Stomach (tissue), 4 donors: ENCODE results near the gene MRPL33.

Experiments used
- EP300 ChIP-seq: sonication (generic); formaldehyde crosslinking; IDR thresholded peaks from one replicate; pipeline ENCODE4 v1.6.1; 2017; ENCODE audit warnings: antibody characterized with exemption
- POLR2AphosphoS5 ChIP-seq, 3 donors: sonication (generic); formaldehyde crosslinking; IDR thresholded peaks; one replicate each; pipeline ENCODE4 v1.6.1; 2016; ENCODE audit warnings: antibody characterized with exemption in 3 of 3
- TF ChIP-seq, protein P1 (sequence below), 7 experiments: fragments of 450-650 bp in 4 of 7; fragments of 200-600 bp in 3 of 7; sonication (generic) in 3 of 7; IDR thresholded peaks; one replicate each; pipeline ENCODE4 v1.5.1; 2016 to 2019; ENCODE audit warnings: antibody characterized with exemption in 7 of 7, control low read depth in 2 of 7, mild to moderate bottlenecking in 1 of 7

DNA sequence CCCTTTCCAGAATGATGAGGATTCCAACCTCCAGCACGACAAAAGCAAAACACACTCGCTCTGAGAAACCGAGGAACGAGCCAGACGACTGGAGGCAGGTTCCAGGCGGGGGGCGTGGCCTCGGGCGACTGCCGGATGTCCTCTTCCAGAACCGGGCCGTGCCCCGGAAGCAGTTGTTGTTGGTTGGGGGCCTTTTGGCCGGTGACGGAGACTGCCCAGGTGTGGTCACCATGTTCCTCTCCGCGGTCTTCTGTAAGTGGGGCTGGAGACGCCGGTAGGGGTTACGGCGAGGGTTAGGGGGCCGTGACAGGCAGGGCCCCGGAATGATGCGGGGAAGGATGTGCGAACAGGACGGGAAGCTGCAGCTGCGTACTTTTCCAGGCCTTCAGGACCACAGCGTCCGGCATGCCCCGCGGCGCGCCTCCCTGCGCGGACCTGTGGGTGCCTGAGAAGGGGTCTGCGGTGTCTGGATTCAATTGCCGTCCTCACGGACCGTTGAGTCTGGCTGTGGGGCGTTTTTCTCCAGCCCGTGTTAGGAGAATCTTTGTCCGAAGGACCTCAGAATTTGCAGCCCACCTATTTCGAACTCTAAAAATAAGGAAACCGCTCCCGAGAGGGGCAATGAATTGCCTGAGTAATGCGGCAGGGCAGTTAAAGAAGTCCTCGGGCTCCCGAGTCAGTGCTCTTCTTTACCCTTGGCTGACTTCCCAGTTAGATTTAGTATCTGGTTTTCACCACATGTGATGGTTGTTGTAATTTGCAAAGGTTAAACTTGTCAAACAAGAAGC lies at the start of gene MRPL33:
- TF ChIP-seq, protein P1, sequence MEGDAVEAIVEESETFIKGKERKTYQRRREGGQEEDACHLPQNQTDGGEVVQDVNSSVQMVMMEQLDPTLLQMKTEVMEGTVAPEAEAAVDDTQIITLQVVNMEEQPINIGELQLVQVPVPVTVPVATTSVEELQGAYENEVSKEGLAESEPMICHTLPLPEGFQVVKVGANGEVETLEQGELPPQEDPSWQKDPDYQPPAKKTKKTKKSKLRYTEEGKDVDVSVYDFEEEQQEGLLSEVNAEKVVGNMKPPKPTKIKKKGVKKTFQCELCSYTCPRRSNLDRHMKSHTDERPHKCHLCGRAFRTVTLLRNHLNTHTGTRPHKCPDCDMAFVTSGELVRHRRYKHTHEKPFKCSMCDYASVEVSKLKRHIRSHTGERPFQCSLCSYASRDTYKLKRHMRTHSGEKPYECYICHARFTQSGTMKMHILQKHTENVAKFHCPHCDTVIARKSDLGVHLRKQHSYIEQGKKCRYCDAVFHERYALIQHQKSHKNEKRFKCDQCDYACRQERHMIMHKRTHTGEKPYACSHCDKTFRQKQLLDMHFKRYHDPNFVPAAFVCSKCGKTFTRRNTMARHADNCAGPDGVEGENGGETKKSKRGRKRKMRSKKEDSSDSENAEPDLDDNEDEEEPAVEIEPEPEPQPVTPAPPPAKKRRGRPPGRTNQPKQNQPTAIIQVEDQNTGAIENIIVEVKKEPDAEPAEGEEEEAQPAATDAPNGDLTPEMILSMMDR (IDR thresholded peaks at IDR 0.05) = no peak
- TF ChIP-seq POLR2AphosphoS5 (IDR thresholded peaks at IDR 0.05) (peak; percentile 78 to 96 (median 93)), EP300 (no peak)
